SK-N-SH (cell line): Measurements from ENCODE around the gene NOXA1. TPM values are rescaled to one million over a fixed set of nuclear protein-coding genes. Genes with fewer than 3 reads are reported as not detected.

Experiments used
- CTCF ChIA-PET: fragments of 300-600, 350-600 bp; formaldehyde crosslinking; extraction: SDS; loops from one replicate; lab custom pipeline; 2021; lab: Yijun Ruan, JAX
- POLR2A ChIA-PET: fragments of 350-600 bp; sonication (Branson Sonifier 250); formaldehyde crosslinking; extraction: SDS; loops from one replicate; lab custom pipeline; 2020; ENCODE audit warnings: antibody characterized with exemption, inconsistent platforms; lab: Yijun Ruan, JAX
- DNase-seq: peaks from one replicate; pipeline ENCODE4 v3.0.0; 2012
- H2AFZ ChIP-seq: fragments of 200-600 bp; sonication (generic); 2 replicates; pipeline ENCODE4 v1.8.1; 2016; ENCODE audit warnings: antibody characterized with exemption, mild to moderate bottlenecking, low read depth
- H3F3A ChIP-seq: fragments of 200-600 bp; sonication (generic); replicated peaks from 2 replicates; pipeline ENCODE3; 2016; ENCODE audit warnings: antibody characterized with exemption, mild to moderate bottlenecking; ENCODE audit not compliant: insufficient read depth
- H3K27ac ChIP-seq, 2 experiments: fragments of 200-500 bp in 1 of 2; fragments of 200-600 bp in 1 of 2; sonication (Bioruptor generic) in 1 of 2; sonication (generic), shearing (Covaris generic) in 1 of 2; 2 replicates each; pipeline versions ENCODE4 v1.5.1 to v1.6.1; 2014 to 2016; ENCODE audit warnings: low read depth in 2 of 2, inconsistent platforms in 1 of 2, low read length in 1 of 2, mild to moderate bottlenecking in 1 of 2, mixed read lengths in 1 of 2
- H3K27me3 ChIP-seq: fragments of 200-600 bp; sonication (generic), shearing (Covaris generic); 2 replicates; pipeline ENCODE4 v1.6.1; 2016; ENCODE audit warnings: mixed run types; ENCODE audit not compliant: insufficient read depth
- H3K36me3 ChIP-seq, 2 experiments: fragments of 200-500 bp in 1 of 2; fragments of 200-600 bp in 1 of 2; sonication (Bioruptor generic) in 1 of 2; sonication (generic) in 1 of 2; replicated peaks in 1 of 2; 2 replicates each; pipeline versions ENCODE3 to v1.5.1; 2014 to 2016; ENCODE audit warnings: low read length in 1 of 2, mild to moderate bottlenecking in 1 of 2; ENCODE audit not compliant: insufficient read depth in 2 of 2, control insufficient read depth in 1 of 2
- H3K4me1 ChIP-seq, 2 experiments: fragments of 200-500 bp in 1 of 2; fragments of 200-600 bp in 1 of 2; sonication (Bioruptor generic) in 1 of 2; sonication (generic), shearing (Covaris generic) in 1 of 2; 2 replicates each; pipeline versions ENCODE4 v1.5.1 to v1.6.1; 2014 to 2016; ENCODE audit warnings: low read depth in 1 of 2, low read length in 1 of 2, mixed run types in 1 of 2; ENCODE audit not compliant: insufficient read depth in 2 of 2, control insufficient read depth in 1 of 2
- H3K4me2 ChIP-seq: fragments of 200-600 bp; sonication (generic), shearing (Covaris generic); 2 replicates; pipeline ENCODE4 v1.6.1; 2017; ENCODE audit warnings: mixed run types
- H3K4me3 ChIP-seq, 2 experiments: fragments of 200-500 bp in 1 of 2; fragments of 200-600 bp in 1 of 2; sonication (Bioruptor generic) in 1 of 2; sonication (generic), shearing (Covaris generic) in 1 of 2; 2 replicates each; pipeline versions ENCODE4 v1.5.1 to v1.8.1; 2014 to 2016; ENCODE audit warnings: low read depth in 2 of 2, inconsistent platforms in 1 of 2, low read length in 1 of 2, mild to moderate bottlenecking in 1 of 2, mixed read lengths in 1 of 2, moderate library complexity in 1 of 2
- H3K79me2 ChIP-seq: fragments of 200-600 bp; sonication (generic); 2 replicates; pipeline ENCODE4 v1.8.1; 2017; ENCODE audit warnings: mild to moderate bottlenecking; ENCODE audit not compliant: insufficient read depth
- H3K9ac ChIP-seq: fragments of 200-600 bp; sonication (generic); 2 replicates; pipeline ENCODE4 v1.6.1; 2017; ENCODE audit warnings: mixed run types
- H3K9me2 ChIP-seq: fragments of 200-600 bp; sonication (generic); 2 replicates; pipeline ENCODE4 v1.6.1; 2017; ENCODE audit warnings: mixed run types
- H3K9me3 ChIP-seq: fragments of 200-600 bp; sonication (generic); 2 replicates; pipeline ENCODE4 v1.6.1; 2017; ENCODE audit warnings: mixed run types, mild to moderate bottlenecking, moderate library complexity
- H4K20me1 ChIP-seq: fragments of 200-600 bp; sonication (generic); 2 replicates; pipeline ENCODE4 v1.6.1; 2017; ENCODE audit warnings: mild to moderate bottlenecking, mixed run types; ENCODE audit not compliant: insufficient read depth
- CHD2 ChIP-seq: fragments of 150-350 bp; IDR thresholded peaks from 2 replicates; pipeline ENCODE4 v1.6.1; 2018; ENCODE audit warnings: low read length; ENCODE audit not compliant: partially characterized antibody
- CTCF ChIP-seq: fragments of 200-600 bp; sonication (generic); IDR thresholded peaks from 2 replicates; pipeline ENCODE4 v1.6.1; 2017; ENCODE audit warnings: antibody characterized with exemption, mild to moderate bottlenecking, moderate library complexity
- ELF1 ChIP-seq: IDR thresholded peaks from 2 replicates; pipeline ENCODE4 v1.4.0; 2012
- EZH2phosphoT487 ChIP-seq: fragments of 200-600 bp; sonication (generic); IDR thresholded peaks from 2 replicates; pipeline ENCODE4 v1.6.1; 2017; ENCODE audit warnings: low read depth, mixed run types, mild to moderate bottlenecking, antibody characterized with exemption, moderate library complexity, borderline replicate concordance
- FOXJ3 ChIP-seq: sonication (generic); formaldehyde crosslinking; IDR thresholded peaks from 2 replicates; pipeline ENCODE4 v1.5.1; 2020; ENCODE audit warnings: mild to moderate bottlenecking, missing genetic modification reagents
- IRF3 ChIP-seq: fragments of 150-350 bp; IDR thresholded peaks from 2 replicates; pipeline ENCODE4 v1.6.1; 2016; ENCODE audit warnings: mild to moderate bottlenecking, low read depth, low read length
- MAX ChIP-seq: IDR thresholded peaks from 2 replicates; pipeline ENCODE4 v1.4.0; 2012; ENCODE audit warnings: low read depth
- NRF1 ChIP-seq: IDR thresholded peaks from 2 replicates; pipeline ENCODE4 v1.6.1; 2012; ENCODE audit warnings: low read depth, mild to moderate bottlenecking, low read length
- POLR2AphosphoS5 ChIP-seq: IDR thresholded peaks from 2 replicates; pipeline ENCODE4 v1.6.1; 2012; ENCODE audit warnings: low read depth, low read length
- TCF12 ChIP-seq: IDR thresholded peaks from 2 replicates; pipeline ENCODE4 v1.4.0; 2012
- USF2 ChIP-seq: fragments of 150-350 bp; IDR thresholded peaks from 2 replicates; pipeline ENCODE4 v1.6.1; 2017; ENCODE audit warnings: antibody characterized with exemption, low read length, low read depth, borderline replicate concordance
- YY1 ChIP-seq: IDR thresholded peaks from 2 replicates; pipeline ENCODE4 v1.4.0; 2012; ENCODE audit warnings: low read depth, mild to moderate bottlenecking
- WGBS: methylation state at CpG from one replicate; pipeline ENCODE4 v1.1.6; 2017; ENCODE audit warnings: low lambda C conversion rate; 5-methylcytosine and 5-hydroxymethylcytosine counted together
- polyA plus RNA-seq, 3 experiments: library from polyadenylated mRNA; depleted of rRNA; stranded (reverse); fragments of >200 nt; gene quantifications; 2 replicates each; pipeline ENCODE4 v1.2.3, GENCODE V29; 2012

The NOXA1 gene
- polyA plus RNA-seq, 1 of the 3 experiments (the other 2 are of a cell fraction): 0.39 TPM

GRCh38 chr9:137452006-137452760 lies 29.0 kb downstream of the NOXA1 start:
- TF ChIP-seq ELF1: no peak
- no peak for TF ChIP-seq EZH2phosphoT487
- no peak for TF ChIP-seq USF2
- no peak for TF ChIP-seq CHD2
- TF ChIP-seq NRF1: no peak
- no peak overlapping the region for H3K4me2 ChIP-seq
- no peaks in the 10 kb centered on the region for H3K27me3 ChIP-seq
- peaks cover 7 to 33% of the 10 kb centered on the region in 2 experiments; a peak in 3 of 4 replicates for H3K4me1 ChIP-seq
- no peaks in the 10 kb centered on the region for H3K79me2 ChIP-seq
- DNase-seq: no peak
- no peak overlapping the region; a peak in 1 of 4 replicates for H3K27ac ChIP-seq
- no peaks in the 10 kb centered on the region for H3F3A ChIP-seq
- peaks cover 3 to 44% of the 10 kb centered on the region in 2 experiments for H3K36me3 ChIP-seq
- no peak overlapping the region for H2AFZ ChIP-seq
- H3K9me2 ChIP-seq: no peaks in the 10 kb centered on the region
- peaks cover 7% of the 10 kb centered on the region for H4K20me1 ChIP-seq
- H3K4me3 ChIP-seq: no peak overlapping the region
- no peaks in the 10 kb centered on the region for H3K9me3 ChIP-seq
- no peak overlapping the region for H3K9ac ChIP-seq
- WGBS: 96% methylated on average over 11 of the region's 17 CpGs
- CTCF ChIA-PET: no interaction called here
- POLR2A ChIA-PET: interaction anchor here (1.3 kb wide), 1 partner anchor 29 kb away, joined by 3 read pairs; the partner anchor contains the start of genes EXD3 and NOXA1

GRCh38 chr9:137452761-137453642 lies 29.8 kb downstream of the NOXA1 start:
- H3K36me3 ChIP-seq: peaks cover 3 to 45% of the 10 kb centered on the region in 2 experiments
- no peak for TF ChIP-seq CHD2
- TF ChIP-seq POLR2AphosphoS5: no peak
- TF ChIP-seq FOXJ3 (CRISPR knock-in tag): no peak
- no peak for TF ChIP-seq IRF3
- TF ChIP-seq TCF12: no peak
- no peak for TF ChIP-seq YY1
- TF ChIP-seq CTCF: no peak
- TF ChIP-seq MAX: no peak
- H3K4me2 ChIP-seq: no peak overlapping the region
- POLR2A ChIA-PET: interaction anchor here (1.3 kb wide), 1 partner anchor 30 kb away, joined by 3 read pairs; the partner anchor contains the start of genes EXD3 and NOXA1
- H3K4me3 ChIP-seq: no peak overlapping the region
- peaks cover 5% of the 10 kb centered on the region; the same call in 1 of the 2 replicates for H3K79me2 ChIP-seq
- no peaks in the 10 kb centered on the region for H3K9me3 ChIP-seq
- H3K9ac ChIP-seq: no peak overlapping the region
- CTCF ChIA-PET: interaction anchor here (5.7 kb wide), 1 partner anchor 8 kb away, joined by 53 read pairs; the partner anchor contains the start of gene ENTPD8
- 89% methylated on average over 11 of the region's 43 CpGs for WGBS
- H3F3A ChIP-seq: no peaks in the 10 kb centered on the region
- no peaks in the 10 kb centered on the region for H3K27me3 ChIP-seq
- no peak overlapping the region for H2AFZ ChIP-seq
- no peak for DNase-seq
- peaks cover 15% of the 10 kb centered on the region for H4K20me1 ChIP-seq
- no peaks in the 10 kb centered on the region for H3K9me2 ChIP-seq
- no peak overlapping the region; a peak in 1 of 4 replicates for H3K27ac ChIP-seq
- H3K4me1 ChIP-seq: peaks cover 13 to 42% of the 10 kb centered on the region in 2 experiments
